HUES48 (cell line): ENCODE results near the gene USP6NL.

Source experiments
- H3K27ac ChIP-seq: one replicate; pipeline ENCODE4 v1.7.0; 2013; ENCODE audit warnings: low read depth, low read length, inconsistent platforms
- H3K27me3 ChIP-seq: 2 replicates; pipeline ENCODE4 v1.6.1; 2013; ENCODE audit warnings: mild to moderate bottlenecking, low read length; ENCODE audit not compliant: control insufficient read depth, insufficient read depth
- H3K36me3 ChIP-seq: 2 replicates; pipeline ENCODE4 v1.6.1; 2013; ENCODE audit warnings: low read length; ENCODE audit not compliant: control insufficient read depth, insufficient read depth
- H3K4me1 ChIP-seq: 2 replicates; pipeline ENCODE4 v1.6.1; 2013; ENCODE audit warnings: mild to moderate bottlenecking, low read length; ENCODE audit not compliant: control insufficient read depth, insufficient read depth
- H3K4me3 ChIP-seq: 2 replicates; pipeline ENCODE4 v1.5.1; 2013; ENCODE audit warnings: mild to moderate bottlenecking, low read depth, low read length
- H3K9ac ChIP-seq: 2 replicates; pipeline ENCODE4 v1.6.1; 2013; ENCODE audit warnings: mild to moderate bottlenecking, low read depth, low read length, moderate library complexity
- H3K9me3 ChIP-seq: 2 replicates; pipeline ENCODE4 v1.6.1; 2013; ENCODE audit warnings: low read length; ENCODE audit not compliant: control insufficient read depth, insufficient read depth

USP6NL gene

DNA sequence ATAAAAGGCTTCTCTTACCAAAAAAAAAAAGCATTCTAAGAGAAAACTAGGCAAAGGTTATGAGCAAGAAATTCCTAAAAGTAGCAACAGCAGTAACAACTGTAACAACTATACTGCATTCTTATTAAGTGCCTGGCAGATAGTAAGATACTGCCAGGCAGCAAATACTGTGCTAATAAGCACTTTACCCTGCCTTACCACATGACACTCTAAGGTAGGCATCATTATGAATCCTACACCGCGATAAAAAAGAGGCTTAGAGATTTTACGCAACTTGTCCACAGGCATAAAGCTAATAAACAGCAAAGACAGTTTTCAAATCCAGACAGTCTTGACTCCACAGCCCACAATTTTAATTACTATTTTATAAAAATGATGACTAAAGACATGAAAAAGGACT, 83.2 kb downstream of the USP6NL start:
- Histone ChIP-seq H3K9me3 (no peaks in the 10 kb centered on the region), H3K27ac (no peak overlapping the region), H3K36me3 (peaks cover 24% of the 10 kb centered on the region), H3K27me3 (no peaks in the 10 kb centered on the region), H3K4me3 (no peak overlapping the region), H3K4me1 (peaks cover 14% of the 10 kb centered on the region), H3K9ac (no peak overlapping the region)

- no peaks in the 10 kb centered on the region for H3K9me3 ChIP-seq
- no peaks in the 10 kb centered on the region for H3K27me3 ChIP-seq
- peaks cover 24% of the 10 kb centered on the region for H3K36me3 ChIP-seq
- H3K27ac ChIP-seq: no peak overlapping the region
- peaks cover 12% of the 10 kb centered on the region for H3K4me1 ChIP-seq
- no peak overlapping the region for H3K4me3 ChIP-seq
- no peak overlapping the region for H3K9ac ChIP-seq
These were observed 83.7 kb downstream of the USP6NL start for GRCh38 chr10:11527691-11528255.

DNA sequence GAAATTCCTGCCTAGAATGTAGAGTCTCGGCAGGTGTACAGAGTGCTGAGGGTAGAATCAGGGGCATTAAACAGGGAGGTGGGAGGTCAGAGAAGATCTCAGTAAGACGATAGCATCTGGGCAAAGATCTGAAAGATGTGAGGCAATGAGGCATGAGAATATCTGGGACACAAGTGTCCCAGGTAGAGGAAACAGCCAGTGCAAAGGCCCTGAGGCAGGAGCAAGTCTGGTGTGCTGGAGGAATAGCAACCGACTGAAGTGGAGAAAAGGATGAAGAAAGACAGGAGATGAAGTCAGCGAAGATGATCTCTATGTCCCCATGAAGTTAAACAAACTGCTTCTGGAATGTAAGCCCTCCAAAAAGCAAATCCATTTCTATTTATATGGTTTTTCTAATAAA, 84.4 kb downstream of the USP6NL start:
- H3K27ac ChIP-seq: no peak overlapping the region
- no peaks in the 10 kb centered on the region for H3K27me3 ChIP-seq
- no peak overlapping the region for H3K9ac ChIP-seq
- no peaks in the 10 kb centered on the region for H3K9me3 ChIP-seq
- peaks cover 24% of the 10 kb centered on the region for H3K36me3 ChIP-seq
- H3K4me3 ChIP-seq: no peak overlapping the region
- H3K4me1 ChIP-seq: peaks cover 8% of the 10 kb centered on the region; the same call in 1 of the 2 replicates

DNA sequence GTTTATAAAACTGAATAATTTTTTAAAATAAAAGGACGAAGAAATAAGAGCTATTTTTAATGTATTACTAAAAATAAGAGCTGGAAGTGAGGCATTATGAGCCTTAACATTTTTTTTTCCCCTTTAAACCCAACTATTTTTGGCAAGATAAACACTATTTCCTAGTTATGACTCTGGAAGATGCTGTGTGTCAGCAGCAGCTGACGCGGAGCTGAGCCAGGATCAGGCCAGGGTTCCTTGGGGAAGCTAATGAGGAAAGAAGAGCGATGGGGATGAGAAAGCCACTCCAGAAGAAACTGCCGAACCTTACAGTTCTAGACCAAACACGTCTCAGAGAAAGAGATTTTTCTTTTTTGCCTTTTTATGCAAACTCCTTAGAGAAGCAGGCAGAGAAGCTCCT, 85.9 kb downstream of the USP6NL start:
- H3K27me3 ChIP-seq: no peaks in the 10 kb centered on the region
- H3K4me1 ChIP-seq: peaks cover 8% of the 10 kb centered on the region; the same call in 1 of the 2 replicates
- no peaks in the 10 kb centered on the region for H3K9me3 ChIP-seq
- no peak overlapping the region for H3K9ac ChIP-seq
- H3K27ac ChIP-seq: no peak overlapping the region
- H3K4me3 ChIP-seq: no peak overlapping the region
- H3K36me3 ChIP-seq: peaks cover 24% of the 10 kb centered on the region

DNA sequence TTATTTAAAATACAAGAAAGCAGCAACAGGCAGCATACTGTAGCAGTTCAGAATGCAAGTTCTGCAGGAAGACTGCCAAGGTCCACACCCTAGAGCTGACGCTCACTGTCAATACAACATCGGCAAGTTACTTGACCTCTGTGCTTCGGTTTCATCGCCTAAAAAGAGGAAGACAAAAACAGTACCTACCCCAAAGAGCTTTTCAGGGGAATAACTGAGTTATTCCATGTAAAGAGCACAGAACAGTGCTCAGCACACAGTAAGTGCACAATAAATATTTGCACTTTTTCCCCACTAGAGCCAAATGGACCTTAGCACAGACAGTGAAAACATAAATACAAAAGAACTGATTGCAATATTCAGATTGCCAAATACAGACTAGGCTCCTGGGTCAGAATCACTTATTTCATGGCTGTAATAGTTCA, 88.6 kb downstream of the USP6NL start:
- no peaks in the 10 kb centered on the region for H3K27me3 ChIP-seq
- H3K36me3 ChIP-seq: peaks cover 24% of the 10 kb centered on the region

GRCh38 chr10:11521860-11522259, 89.6 kb downstream of the USP6NL start:
- Histone ChIP-seq H3K9me3 (no peaks in the 10 kb centered on the region), H3K4me3 (no peak overlapping the region), H3K27me3 (no peaks in the 10 kb centered on the region), H3K9ac (no peak overlapping the region), H3K4me1 (no peaks in the 10 kb centered on the region), H3K27ac (no peak overlapping the region), H3K36me3 (peaks cover 20% of the 10 kb centered on the region)

More for the DNA sequence above, 88.6 kb downstream of the USP6NL start:
- Histone ChIP-seq H3K4me3 (no peak overlapping the region), H3K9me3 (no peaks in the 10 kb centered on the region), H3K9ac (no peak overlapping the region), H3K4me1 (no peaks in the 10 kb centered on the region), H3K27ac (no peak overlapping the region)

GRCh38 chr10:11520892-11521291, 90.6 kb downstream of the USP6NL start:
- H3K4me1 ChIP-seq: no peaks in the 10 kb centered on the region
- no peak overlapping the region for H3K27ac ChIP-seq
- H3K4me3 ChIP-seq: no peak overlapping the region

DNA sequence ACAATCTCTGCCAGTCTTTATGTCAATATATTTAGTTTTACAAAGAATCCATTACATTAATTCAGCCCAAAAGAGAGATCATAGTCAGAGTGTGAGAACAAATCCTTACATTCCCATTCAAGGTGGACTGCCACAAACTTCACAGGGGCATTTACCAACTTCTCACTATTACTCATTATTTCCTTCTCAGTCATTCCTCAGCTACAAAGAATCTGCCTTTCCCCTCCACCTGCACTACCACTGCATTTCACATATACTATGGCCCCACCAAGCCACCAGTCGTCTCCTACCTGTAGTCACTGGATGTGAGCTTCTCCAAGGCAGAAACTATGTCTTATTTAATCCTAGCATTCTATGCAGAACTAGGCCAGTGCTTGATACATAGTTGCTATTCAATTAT, 94.3 kb downstream of the USP6NL start:
- Histone ChIP-seq H3K36me3 (no peaks in the 10 kb centered on the region), H3K9ac (no peak overlapping the region), H3K27ac (no peak overlapping the region), H3K9me3 (no peaks in the 10 kb centered on the region), H3K4me1 (no peaks in the 10 kb centered on the region), H3K27me3 (no peaks in the 10 kb centered on the region), H3K4me3 (no peak overlapping the region)

More at GRCh38 chr10:11520892-11521291, 90.6 kb downstream of the USP6NL start:
- Histone ChIP-seq H3K9ac (no peak overlapping the region), H3K9me3 (no peaks in the 10 kb centered on the region), H3K27me3 (no peaks in the 10 kb centered on the region), H3K36me3 (peaks cover 12% of the 10 kb centered on the region)

GRCh38 chr10:11516431-11516746, 95.1 kb downstream of the USP6NL start:
- Histone ChIP-seq H3K36me3 (no peaks in the 10 kb centered on the region), H3K27me3 (no peaks in the 10 kb centered on the region), H3K4me3 (no peak overlapping the region), H3K9me3 (no peaks in the 10 kb centered on the region), H3K4me1 (no peaks in the 10 kb centered on the region), H3K9ac (no peak overlapping the region), H3K27ac (no peak overlapping the region)

GRCh38 chr10:11515596-11516430, 95.6 kb downstream of the USP6NL start:
- H3K36me3 ChIP-seq: no peaks in the 10 kb centered on the region
- H3K27ac ChIP-seq: no peak overlapping the region
- H3K4me1 ChIP-seq: peaks cover under 1% of the 10 kb centered on the region; the same call in 1 of the 2 replicates
- H3K9ac ChIP-seq: no peak overlapping the region
- H3K27me3 ChIP-seq: no peaks in the 10 kb centered on the region
- H3K4me3 ChIP-seq: no peak overlapping the region
- H3K9me3 ChIP-seq: no peaks in the 10 kb centered on the region

- H3K4me1 ChIP-seq: peaks cover 4% of the 10 kb centered on the region; the same call in 1 of the 2 replicates
- no peak overlapping the region for H3K27ac ChIP-seq
- no peak overlapping the region for H3K4me3 ChIP-seq
- peaks cover 4% of the 10 kb centered on the region; the same call in 1 of the 2 replicates for H3K36me3 ChIP-seq
- no peaks in the 10 kb centered on the region for H3K27me3 ChIP-seq
- no peak overlapping the region for H3K9ac ChIP-seq
- H3K9me3 ChIP-seq: no peaks in the 10 kb centered on the region
These were observed 97.7 kb downstream of the USP6NL start for GRCh38 chr10:11513727-11514126.
